RWPE1 (cell line): Measurements from ENCODE around the gene ZDHHC7.

Experiments used
- CTCF ChIA-PET: fragments of 350-600 bp; sonication (Branson Sonifier 250); formaldehyde crosslinking; extraction: SDS; loops from one replicate; lab custom pipeline; 2021; lab: Yijun Ruan, JAX
- POLR2A ChIA-PET: fragments of 400-600 bp; formaldehyde crosslinking; extraction: SDS; loops from one replicate; lab custom pipeline; 2020; ENCODE audit warnings: antibody characterized with exemption; ENCODE audit not compliant: low non-redundant PET; lab: Yijun Ruan, JAX
- DNase-seq: peaks from one replicate; pipeline ENCODE4 v3.0.0; 2012; ENCODE audit warnings: low spot score
- H3K27ac ChIP-seq: fragments of 450-650 bp; 2 replicates; pipeline ENCODE4 v1.5.1; 2017
- TF ChIP-seq, protein P1 (sequence below): fragments of 450-650 bp; conservative IDR thresholded peaks from 2 replicates; pipeline ENCODE4 v1.5.1; 2017; ENCODE audit warnings: low read depth, mild to moderate bottlenecking

ZDHHC7 gene

GRCh38 chr16:85049706-85050305 lies 38.5 kb upstream of the ZDHHC7 start:
- no peak for DNase-seq
- TF ChIP-seq, protein P1, sequence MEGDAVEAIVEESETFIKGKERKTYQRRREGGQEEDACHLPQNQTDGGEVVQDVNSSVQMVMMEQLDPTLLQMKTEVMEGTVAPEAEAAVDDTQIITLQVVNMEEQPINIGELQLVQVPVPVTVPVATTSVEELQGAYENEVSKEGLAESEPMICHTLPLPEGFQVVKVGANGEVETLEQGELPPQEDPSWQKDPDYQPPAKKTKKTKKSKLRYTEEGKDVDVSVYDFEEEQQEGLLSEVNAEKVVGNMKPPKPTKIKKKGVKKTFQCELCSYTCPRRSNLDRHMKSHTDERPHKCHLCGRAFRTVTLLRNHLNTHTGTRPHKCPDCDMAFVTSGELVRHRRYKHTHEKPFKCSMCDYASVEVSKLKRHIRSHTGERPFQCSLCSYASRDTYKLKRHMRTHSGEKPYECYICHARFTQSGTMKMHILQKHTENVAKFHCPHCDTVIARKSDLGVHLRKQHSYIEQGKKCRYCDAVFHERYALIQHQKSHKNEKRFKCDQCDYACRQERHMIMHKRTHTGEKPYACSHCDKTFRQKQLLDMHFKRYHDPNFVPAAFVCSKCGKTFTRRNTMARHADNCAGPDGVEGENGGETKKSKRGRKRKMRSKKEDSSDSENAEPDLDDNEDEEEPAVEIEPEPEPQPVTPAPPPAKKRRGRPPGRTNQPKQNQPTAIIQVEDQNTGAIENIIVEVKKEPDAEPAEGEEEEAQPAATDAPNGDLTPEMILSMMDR, result no peak
- H3K27ac ChIP-seq, result no peak overlapping the region
- POLR2A ChIA-PET, result no interaction called here
- CTCF ChIA-PET, result no interaction called here

DNA sequence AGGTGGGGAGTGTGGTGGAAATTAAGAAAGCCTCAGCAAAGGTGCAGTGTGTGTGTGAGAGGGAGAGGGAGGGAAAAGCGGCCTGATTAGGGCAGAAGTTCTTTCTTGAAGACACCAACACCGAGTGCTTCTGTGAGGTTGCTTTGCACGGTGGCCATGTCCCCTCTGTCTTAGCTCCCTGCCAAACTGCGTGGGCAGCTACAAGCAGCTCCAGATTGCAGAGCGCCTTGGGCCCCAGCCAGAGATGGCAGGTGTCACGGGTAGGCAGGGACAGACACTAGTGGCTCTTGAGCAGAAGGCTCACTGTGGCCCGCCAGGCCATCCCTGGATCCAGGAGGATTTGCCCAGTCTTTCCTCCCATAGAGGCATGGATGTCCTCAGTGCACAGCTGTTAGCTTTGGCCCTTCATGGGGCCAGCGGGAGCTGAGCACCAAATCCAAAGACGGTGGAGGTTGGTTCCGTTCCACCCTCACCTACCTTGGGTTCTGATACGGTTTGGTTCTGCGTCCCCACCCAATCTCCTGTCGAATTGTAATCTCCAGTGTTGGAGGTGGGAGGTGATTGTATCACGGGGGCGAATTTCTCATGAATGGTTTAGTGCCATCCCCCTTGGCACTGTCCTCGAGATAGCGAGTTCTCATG lies 37.7 kb upstream of the ZDHHC7 start:
- CTCF ChIA-PET, result no interaction called here
- no peak for DNase-seq
- TF ChIP-seq, protein P1, result no peak
- H3K27ac ChIP-seq, result no peak overlapping the region
- POLR2A ChIA-PET, result no interaction called here

DNA sequence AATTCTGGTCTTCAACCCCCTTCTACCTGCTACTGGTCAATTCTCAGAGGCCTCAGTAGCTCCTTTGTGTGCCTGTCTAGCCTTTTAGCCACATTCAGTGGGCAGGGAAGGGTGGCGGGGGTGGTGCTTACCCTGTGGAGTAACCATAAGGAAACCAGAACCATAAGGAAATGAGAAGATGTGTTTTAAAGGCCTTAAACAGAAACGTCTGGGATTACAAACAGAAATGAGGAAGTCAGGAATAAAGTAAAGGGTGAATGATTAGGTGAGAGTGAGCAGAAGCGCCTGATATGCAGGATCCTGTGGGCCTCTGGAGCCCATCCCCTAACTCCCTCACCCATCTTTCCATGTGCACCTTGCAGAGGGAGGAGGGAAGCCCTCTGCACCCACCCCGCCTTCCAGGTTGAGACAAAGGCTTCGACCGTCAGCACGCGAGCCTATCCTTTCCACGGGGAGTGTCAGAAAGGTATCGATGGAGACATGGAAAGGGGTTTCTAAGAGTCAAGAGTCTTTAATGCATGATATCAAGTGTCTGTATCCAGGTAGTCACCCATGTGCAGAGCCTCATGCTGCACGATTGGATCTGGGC lies 36.6 kb upstream of the ZDHHC7 start:
- TF ChIP-seq, protein P1, result no peak
- ChIA-PET CTCF (interaction anchor here (0.6 kb wide), 1 partner anchor 932 kb away, joined by 3 read pairs; no protein-coding TSS in a partner anchor), POLR2A (no interaction called here)
- H3K27ac ChIP-seq, result no peak overlapping the region
- no peak for DNase-seq

DNA sequence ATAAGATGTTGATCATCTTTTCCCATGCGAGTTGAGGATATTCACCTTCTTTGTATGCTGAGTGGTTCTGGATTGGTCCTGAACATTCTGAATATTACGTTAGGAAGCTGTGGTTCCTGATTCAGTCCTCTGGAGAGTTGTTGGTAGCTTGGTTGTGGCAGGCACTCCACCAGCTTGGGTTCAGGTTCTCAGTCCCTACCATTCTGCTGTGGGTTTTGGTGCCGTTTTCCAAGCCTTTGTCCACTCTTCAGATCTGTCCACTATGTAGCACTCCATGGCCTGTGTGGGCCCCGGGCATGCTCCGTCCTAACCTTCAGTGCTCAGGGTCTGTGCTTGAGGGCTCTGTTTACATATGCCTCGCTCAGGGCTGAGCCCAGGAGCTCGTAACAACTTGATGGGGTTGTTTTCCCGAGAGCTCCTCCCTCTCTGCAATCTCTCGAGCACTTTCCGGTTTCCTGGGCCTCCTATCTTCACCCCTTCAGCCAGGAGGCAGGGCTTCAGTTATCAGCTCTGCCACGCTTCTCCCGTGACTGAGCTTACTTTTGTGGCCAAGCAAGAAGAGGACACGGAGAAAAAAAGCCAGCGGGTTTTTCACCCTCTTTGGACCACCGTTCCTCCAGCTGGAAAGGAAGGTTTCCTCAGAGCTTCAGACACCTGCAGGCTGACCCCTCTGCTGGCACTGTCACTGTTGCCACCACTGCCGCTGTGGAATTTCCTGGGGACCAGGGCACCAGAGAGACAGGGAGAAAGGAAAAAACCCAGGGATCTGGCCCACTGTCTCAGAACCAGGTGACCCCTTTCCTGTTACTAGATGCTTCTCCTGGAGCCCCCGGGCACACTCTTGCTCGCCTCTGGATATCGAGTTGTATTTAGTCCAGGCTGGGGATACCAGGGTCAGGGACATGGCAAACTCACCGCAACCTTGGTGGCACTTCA lies 35.9 kb upstream of the ZDHHC7 start:
- POLR2A ChIA-PET, result no interaction called here
- no peak for DNase-seq
- H3K27ac ChIP-seq, result no peak overlapping the region
- CTCF ChIA-PET, result interaction anchor here (0.6 to 0.9 kb wide), 3 partner anchors 40 to 931 kb away, joined by 3 read pairs; no protein-coding TSS in a partner anchor
- TF ChIP-seq, protein P1, result no peak

GRCh38 chr16:85046472-85046916 lies 35.2 kb upstream of the ZDHHC7 start:
- DNase-seq, result no peak
- no peak overlapping the region for H3K27ac ChIP-seq
- TF ChIP-seq, protein P1, result no peak
- CTCF ChIA-PET, result interaction anchor here (0.7 to 0.9 kb wide), 2 partner anchors 40 to 94 kb away, joined by 3 read pairs; no protein-coding TSS in a partner anchor
- POLR2A ChIA-PET, result no interaction called here
